SU-DHL-6 (cell line): ENCODE data around the gene JAKMIP1.

Experiments used
- EZH2phosphoT487 ChIP-seq: fragments of 200-600 bp; sonication (generic), shearing (Covaris generic); conservative IDR thresholded peaks from 2 replicates; pipeline ENCODE4 v1.6.1; 2018; ENCODE audit warnings: mild to moderate bottlenecking, antibody characterized with exemption, low read length, moderate library complexity, mixed read lengths
- TF ChIP-seq, protein P1 (sequence below): fragments of 200-600 bp; sonication (generic); IDR thresholded peaks from one replicate; pipeline ENCODE4 v1.5.1; 2017; ENCODE audit warnings: antibody characterized with exemption, mild to moderate bottlenecking, low read length, moderate library complexity; ENCODE audit not compliant: insufficient read depth, poor library complexity, severe bottlenecking

DNA sequence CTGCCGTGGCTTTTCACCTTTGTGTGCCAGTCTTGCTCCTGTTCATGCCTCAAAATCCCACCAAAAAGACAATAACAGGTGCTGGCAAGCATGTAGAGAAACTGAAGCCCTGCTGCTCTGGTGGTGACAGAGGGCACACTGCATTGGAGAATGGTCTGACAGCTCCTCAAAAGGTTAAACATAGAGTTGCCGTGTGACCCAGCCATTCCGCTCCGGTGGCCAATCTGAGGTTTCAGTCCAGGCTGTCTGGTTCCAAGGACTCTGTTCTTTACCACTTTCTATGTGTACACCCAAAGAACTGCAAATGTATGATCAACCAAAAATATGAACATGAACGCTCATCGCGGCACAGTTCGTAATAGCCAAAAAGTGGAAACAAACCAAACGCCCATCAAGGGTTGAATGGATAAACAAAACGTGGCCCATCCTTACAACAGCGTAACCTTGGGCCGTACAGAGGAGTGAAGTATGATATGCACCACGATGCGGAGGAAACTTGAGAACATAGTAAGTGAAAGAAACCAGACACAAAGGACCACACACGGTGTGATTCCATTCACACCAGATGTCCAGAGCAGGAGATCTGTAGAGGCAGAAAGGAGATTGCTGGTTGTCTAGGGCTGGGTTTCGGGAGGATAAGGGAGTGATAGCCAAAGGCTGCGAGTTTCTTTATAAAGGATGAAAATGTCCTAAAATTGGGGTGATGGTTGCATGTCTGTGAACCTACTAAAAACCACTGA, 35.7 kb upstream of the JAKMIP1 start:
- TF ChIP-seq, protein P1, sequence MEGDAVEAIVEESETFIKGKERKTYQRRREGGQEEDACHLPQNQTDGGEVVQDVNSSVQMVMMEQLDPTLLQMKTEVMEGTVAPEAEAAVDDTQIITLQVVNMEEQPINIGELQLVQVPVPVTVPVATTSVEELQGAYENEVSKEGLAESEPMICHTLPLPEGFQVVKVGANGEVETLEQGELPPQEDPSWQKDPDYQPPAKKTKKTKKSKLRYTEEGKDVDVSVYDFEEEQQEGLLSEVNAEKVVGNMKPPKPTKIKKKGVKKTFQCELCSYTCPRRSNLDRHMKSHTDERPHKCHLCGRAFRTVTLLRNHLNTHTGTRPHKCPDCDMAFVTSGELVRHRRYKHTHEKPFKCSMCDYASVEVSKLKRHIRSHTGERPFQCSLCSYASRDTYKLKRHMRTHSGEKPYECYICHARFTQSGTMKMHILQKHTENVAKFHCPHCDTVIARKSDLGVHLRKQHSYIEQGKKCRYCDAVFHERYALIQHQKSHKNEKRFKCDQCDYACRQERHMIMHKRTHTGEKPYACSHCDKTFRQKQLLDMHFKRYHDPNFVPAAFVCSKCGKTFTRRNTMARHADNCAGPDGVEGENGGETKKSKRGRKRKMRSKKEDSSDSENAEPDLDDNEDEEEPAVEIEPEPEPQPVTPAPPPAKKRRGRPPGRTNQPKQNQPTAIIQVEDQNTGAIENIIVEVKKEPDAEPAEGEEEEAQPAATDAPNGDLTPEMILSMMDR = no peak
- no peak for TF ChIP-seq EZH2phosphoT487
